ENCODE data around the gene ZNF726. TPM values are rescaled to one million over a fixed set of nuclear protein-coding genes. Genes with fewer than 3 reads are reported as not detected.
"Not testable (repeated sequence)": the region's sequence is repeated elsewhere in the genome, so short reads cannot be mapped to it uniquely, and the experiment has no call there.

The ZNF726 gene
- total and polyA plus RNA-seq, 2 donors (not counting 1 experiment from before 2014, with no cell fraction given): 1.2 to 3.5 TPM

DNA sequence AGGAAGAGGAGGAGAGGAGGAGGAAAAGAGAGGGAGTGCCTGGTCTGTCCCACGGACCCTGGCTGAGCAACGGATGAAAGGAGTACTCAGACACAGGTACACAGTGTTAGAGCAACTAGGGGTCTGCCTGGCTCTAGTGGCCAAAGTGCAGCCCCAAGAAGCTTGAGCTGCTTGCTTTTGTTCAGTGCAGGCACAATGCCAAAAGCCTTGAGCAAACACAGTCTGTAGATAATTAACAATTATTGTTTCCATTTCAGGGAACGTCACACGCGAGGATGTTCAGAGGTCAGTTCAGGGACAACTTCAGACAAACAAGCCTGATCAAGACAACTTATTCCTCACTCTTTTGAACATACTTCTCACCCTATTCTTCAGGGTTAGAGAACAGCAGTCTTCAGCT, 32.2 kb upstream of the ZNF726 start:
- Histone ChIP-seq H3K4me1 (ENCODE audit: control insufficient read depth, extremely low read depth, insufficient read depth, low read length) (no peaks in the 10 kb centered on the region), H3K4me3 (replicated peaks in 1 of 4; ENCODE audit: control extremely low read depth in 1 of 4, insufficient read depth in 1 of 4, low read depth in 3 of 4, low read length in 4 of 4) (no peak overlapping the region), H3K79me2 (ENCODE audit: control insufficient read depth, insufficient read depth, low read length) (no peaks in the 10 kb centered on the region), H4K20me1 (ENCODE audit: control insufficient read depth, extremely low read depth, insufficient read depth, low read length) (no peaks in the 10 kb centered on the region), H3K27me3 (ENCODE audit: control insufficient read depth, insufficient read depth, low read length) (no peaks in the 10 kb centered on the region), H3K4me2 (ENCODE audit: extremely low read depth, insufficient read depth, low read length) (no peak overlapping the region), H3K9me3 (ENCODE audit: control insufficient read depth, insufficient read depth, low read depth, low read length) (no peaks in the 10 kb centered on the region), H3K36me3 (ENCODE audit: control insufficient read depth, insufficient read depth, low read length) (no peaks in the 10 kb centered on the region), H3K9ac (ENCODE audit: insufficient read depth, low read length) (no peak overlapping the region), H2AFZ (ENCODE audit: low read length) (no peak overlapping the region), H3K27ac (ENCODE audit: insufficient read depth, low read length) (no peak overlapping the region)
- TF ChIP-seq CTCF (conservative IDR thresholded peaks at IDR 0.05 in 1 of 2, IDR thresholded peaks at IDR 0.05 in 1 of 2; ENCODE audit: low read depth in 1 of 2, low read length in 2 of 2) (no peak), EZH2 (IDR thresholded peaks at IDR 0.05; ENCODE audit: low read length, missing control alignments) (no peak)
- DNase-seq (ENCODE audit: low read depth in 2 of 2): no peak

GRCh38 chr19:23884363-23884762, 30.3 kb upstream of the ZNF726 start:
- H2AFZ ChIP-seq (ENCODE audit: low read length): no peak overlapping the region
- H3K27me3 ChIP-seq (ENCODE audit: control insufficient read depth, insufficient read depth, low read length): no peaks in the 10 kb centered on the region
- TF ChIP-seq EZH2 (IDR thresholded peaks at IDR 0.05; ENCODE audit: low read length, missing control alignments): no peak
- TF ChIP-seq CTCF (conservative IDR thresholded peaks at IDR 0.05 in 1 of 2, IDR thresholded peaks at IDR 0.05 in 1 of 2; ENCODE audit: low read depth in 1 of 2, low read length in 2 of 2): no peak
- H3K27ac ChIP-seq (ENCODE audit: insufficient read depth, low read length): no peak overlapping the region
- H4K20me1 ChIP-seq (ENCODE audit: control insufficient read depth, extremely low read depth, insufficient read depth, low read length): no peaks in the 10 kb centered on the region
- H3K4me3 ChIP-seq (replicated peaks in 1 of 4; ENCODE audit: control extremely low read depth in 1 of 4, insufficient read depth in 1 of 4, low read depth in 3 of 4, low read length in 4 of 4): no peak overlapping the region
- no peaks in the 10 kb centered on the region for H3K79me2 ChIP-seq (ENCODE audit: control insufficient read depth, insufficient read depth, low read length)
- no peaks in the 10 kb centered on the region for H3K9me3 ChIP-seq (ENCODE audit: control insufficient read depth, insufficient read depth, low read depth, low read length)
- no peak overlapping the region for H3K4me2 ChIP-seq (ENCODE audit: extremely low read depth, insufficient read depth, low read length)
- no peaks in the 10 kb centered on the region for H3K4me1 ChIP-seq (ENCODE audit: control insufficient read depth, extremely low read depth, insufficient read depth, low read length)
- DNase-seq (ENCODE audit: low read depth in 2 of 2): no peak
- no peaks in the 10 kb centered on the region for H3K36me3 ChIP-seq (ENCODE audit: control insufficient read depth, insufficient read depth, low read length)
- no peak overlapping the region for H3K9ac ChIP-seq (ENCODE audit: insufficient read depth, low read length)

GRCh38 chr19:23887642-23888041, 27.0 kb upstream of the ZNF726 start:
- Histone ChIP-seq H3K27me3 (ENCODE audit: control insufficient read depth, insufficient read depth, low read length) (no peaks in the 10 kb centered on the region), H3K9ac (ENCODE audit: insufficient read depth, low read length) (no peak overlapping the region), H3K36me3 (ENCODE audit: control insufficient read depth, insufficient read depth, low read length) (no peaks in the 10 kb centered on the region), H3K4me1 (ENCODE audit: control insufficient read depth, extremely low read depth, insufficient read depth, low read length) (no peaks in the 10 kb centered on the region), H3K9me3 (ENCODE audit: control insufficient read depth, insufficient read depth, low read depth, low read length) (no peaks in the 10 kb centered on the region), H3K4me2 (ENCODE audit: extremely low read depth, insufficient read depth, low read length) (no peak overlapping the region), H3K79me2 (ENCODE audit: control insufficient read depth, insufficient read depth, low read length) (no peaks in the 10 kb centered on the region), H4K20me1 (ENCODE audit: control insufficient read depth, extremely low read depth, insufficient read depth, low read length) (no peaks in the 10 kb centered on the region), H3K4me3 (replicated peaks in 1 of 4; ENCODE audit: control extremely low read depth in 1 of 4, insufficient read depth in 1 of 4, low read depth in 3 of 4, low read length in 4 of 4) (no peak overlapping the region), H2AFZ (ENCODE audit: low read length) (no peak overlapping the region), H3K27ac (ENCODE audit: insufficient read depth, low read length) (no peak overlapping the region)
- DNase-seq (ENCODE audit: low read depth in 2 of 2): no peak
- no peak for TF ChIP-seq EZH2 (IDR thresholded peaks at IDR 0.05; ENCODE audit: low read length, missing control alignments)
- no peak for TF ChIP-seq CTCF (conservative IDR thresholded peaks at IDR 0.05 in 1 of 2, IDR thresholded peaks at IDR 0.05 in 1 of 2; ENCODE audit: low read depth in 1 of 2, low read length in 2 of 2)

DNA sequence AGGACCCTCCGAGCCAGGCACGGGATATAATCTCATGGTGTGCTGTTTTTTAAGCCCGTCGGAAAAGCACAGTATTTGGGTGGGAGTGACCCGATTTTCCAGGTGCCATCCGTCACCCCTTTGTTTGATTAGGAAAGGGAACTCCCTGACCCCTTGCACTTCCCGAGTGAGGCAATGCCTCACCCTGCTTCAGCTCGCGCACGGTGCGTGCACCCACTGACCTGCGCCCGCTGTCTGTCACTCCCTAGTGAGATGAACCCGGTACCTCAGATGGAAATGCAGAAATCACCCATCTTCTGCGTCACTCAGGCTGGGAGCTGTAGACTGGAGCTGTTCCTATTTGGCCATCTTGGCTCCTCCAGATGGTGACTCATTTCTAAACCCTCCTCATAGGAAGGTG, 18.6 kb upstream of the ZNF726 start:
- not testable (repeated sequence) for H3K9ac ChIP-seq (ENCODE audit: insufficient read depth, low read length); H3K27ac ChIP-seq (ENCODE audit: insufficient read depth, low read length); H3K27me3 ChIP-seq (ENCODE audit: control insufficient read depth, insufficient read depth, low read length); H3K4me3 ChIP-seq (replicated peaks in 1 of 4; ENCODE audit: control extremely low read depth in 1 of 4, insufficient read depth in 1 of 4, low read depth in 3 of 4, low read length in 4 of 4); H3K9me3 ChIP-seq (ENCODE audit: control insufficient read depth, insufficient read depth, low read depth, low read length); H3K36me3 ChIP-seq (ENCODE audit: control insufficient read depth, insufficient read depth, low read length); H3K4me1 ChIP-seq (ENCODE audit: control insufficient read depth, extremely low read depth, insufficient read depth, low read length); H3K79me2 ChIP-seq (ENCODE audit: control insufficient read depth, insufficient read depth, low read length); H3K4me2 ChIP-seq (ENCODE audit: extremely low read depth, insufficient read depth, low read length); H4K20me1 ChIP-seq (ENCODE audit: control insufficient read depth, extremely low read depth, insufficient read depth, low read length); DNase-seq (ENCODE audit: low read depth in 2 of 2); H2AFZ ChIP-seq (ENCODE audit: low read length)
